GM20431 (cell line): Measurements from ENCODE around the gene ZPLD1.

Source experiments
- in situ Hi-C: fragments of 300-500 bp; cut with MseI, MboI; formaldehyde crosslinking; loops from one replicate; pipeline ENCODE4 v1.15.0; 2020; ENCODE audit warnings: low sequenced_read_pairs; ENCODE audit not compliant: unreplicated experiment

The ZPLD1 gene

GRCh38 chr3:102521246-102521645, 86.4 kb downstream of the ZPLD1 start:
- in situ Hi-C loops: no loop called here

DNA sequence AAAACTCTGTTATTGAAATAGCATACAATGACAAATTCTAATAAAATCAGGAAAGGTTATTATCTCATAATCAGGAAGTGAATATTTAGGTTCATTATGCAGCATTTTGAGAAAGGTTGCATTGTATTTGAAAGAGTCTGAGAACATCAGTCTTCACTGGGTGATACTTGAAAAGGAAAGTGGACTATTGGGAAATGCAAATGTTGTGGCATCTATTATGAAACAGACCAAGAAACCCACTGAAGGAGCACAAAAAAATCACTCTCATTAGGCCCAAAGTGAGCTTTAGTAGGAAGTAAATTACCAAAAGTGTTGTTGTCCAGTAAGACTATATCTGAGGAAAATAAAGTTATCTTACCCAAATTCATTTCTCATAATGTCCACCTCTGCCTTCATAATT, 90.8 kb downstream of the ZPLD1 start:
- in situ Hi-C loops: loop anchor here (25.0 kb wide), 1 partner anchor 713 kb away; no protein-coding TSS in a partner anchor

DNA sequence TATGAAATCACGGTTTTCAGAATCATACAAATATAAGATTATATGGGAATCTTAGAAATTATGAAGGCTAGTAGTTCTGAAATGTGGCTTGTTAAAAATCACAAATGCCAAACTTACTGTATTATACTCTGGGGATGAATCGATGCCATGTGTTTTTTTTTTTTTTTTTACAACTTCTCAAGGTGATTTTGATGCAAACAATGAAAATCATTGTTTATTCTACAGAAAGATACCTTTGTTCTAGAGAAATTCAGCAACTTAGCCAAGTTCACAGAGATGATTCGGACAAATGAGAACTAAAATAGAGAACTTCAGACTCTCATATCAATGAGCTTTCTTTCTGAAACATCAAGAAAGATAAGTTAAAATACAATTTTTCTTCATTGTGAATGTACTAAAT, 92.0 kb downstream of the ZPLD1 start:
- in situ Hi-C loops: loop anchor here (25.0 kb wide), 1 partner anchor 715 kb away; no protein-coding TSS in a partner anchor

GRCh38 chr3:102528727-102529126, 93.9 kb downstream of the ZPLD1 start:
- in situ Hi-C loops: loop anchor here (25.0 kb wide), 1 partner anchor 716 kb away; no protein-coding TSS in a partner anchor
